Measurements from ENCODE around the gene ZNF236. TPM values are rescaled to one million over a fixed set of nuclear protein-coding genes. Genes with fewer than 3 reads are reported as not detected.
A peak's percentile ranks its signal among the peaks of the same experiment; 100 is the strongest.

ZNF236 gene
- total RNA-seq, 6 donors from 2014 or later: 9.0 to 27.2 (median 14.8) TPM

GRCh38 chr18:76801567-76802505 is 20.5 kb upstream of the ZNF236 start:
- Histone ChIP-seq H3K4me1 (peaks cover 15 to 16% (median 16%) of the 10 kb centered on the region in 4 donors), H3K36me3 (no peaks in the 10 kb centered on the region), H3K9me3 (no peaks in the 10 kb centered on the region), H3K4me3 (peak overlapping the region in 3 of 4 donors; percentile 1 to 36 (median 35)), H3K27ac (no peak overlapping the region), H3K27me3 (peaks cover 0 to 5% (median 4%) of the 10 kb centered on the region in 4 donors)
- TF ChIP-seq EP300 (IDR thresholded peaks at IDR 0.05): no peak
- TF ChIP-seq POLR2A (IDR thresholded peaks at IDR 0.05): no peak
- TF ChIP-seq POLR2AphosphoS5 (IDR thresholded peaks at IDR 0.05): no peak
- TF ChIP-seq CTCF (IDR thresholded peaks at IDR 0.05): peak; percentile 88 to 93 (median 90)
- peak; percentile 88 to 96 for ATAC-seq (ENCODE audit: low FRiP score in 2 of 2)
- 28% methylated on average over 45 to 59 of the region's 61 CpGs for WGBS, 2 donors
- DNase-seq: peak; percentile 53 to 95

- H3K9me3 ChIP-seq: no peaks in the 10 kb centered on the region
- peaks cover 0 to 3% (median 0%) of the 10 kb centered on the region in 4 donors for H3K36me3 ChIP-seq
- H3K4me1 ChIP-seq: peaks cover 15 to 16% (median 16%) of the 10 kb centered on the region in 4 donors
- no peak for TF ChIP-seq CTCF (IDR thresholded peaks at IDR 0.05)
- TF ChIP-seq EP300 (IDR thresholded peaks at IDR 0.05): no peak
- no peak for TF ChIP-seq POLR2AphosphoS5 (IDR thresholded peaks at IDR 0.05)
- no peak for TF ChIP-seq POLR2A (IDR thresholded peaks at IDR 0.05)
- no peak for ATAC-seq (ENCODE audit: low FRiP score in 2 of 2)
- WGBS, 2 donors: 35 to 44% methylated on average over 5 of the region's 5 CpGs
- DNase-seq: no peak
- H3K27me3 ChIP-seq: peaks cover 0 to 5% (median 4%) of the 10 kb centered on the region in 4 donors
- no peak overlapping the region for H3K27ac ChIP-seq
- no peak overlapping the region for H3K4me3 ChIP-seq
Observed at GRCh38 chr18:76803413-76803812, 18.9 kb upstream of the ZNF236 start.

GRCh38 chr18:76803814-76804213 is 18.5 kb upstream of the ZNF236 start:
- 3 to 5% methylated on average over 11 of the region's 11 CpGs for WGBS, 2 donors
- no peak overlapping the region for H3K27ac ChIP-seq
- peaks cover 0 to 3% (median 2%) of the 10 kb centered on the region in 4 donors for H3K36me3 ChIP-seq
- H3K27me3 ChIP-seq: peaks cover 0 to 5% (median 4%) of the 10 kb centered on the region in 4 donors
- ATAC-seq (ENCODE audit: low FRiP score in 2 of 2) (peak; percentile 52 to 75), DNase-seq (peak in 1 of 2 donors; percentile 46)
- peaks cover 15 to 16% (median 16%) of the 10 kb centered on the region in 4 donors for H3K4me1 ChIP-seq
- no peaks in the 10 kb centered on the region for H3K9me3 ChIP-seq
- TF ChIP-seq POLR2A (IDR thresholded peaks at IDR 0.05): no peak
- TF ChIP-seq CTCF (IDR thresholded peaks at IDR 0.05): peak; percentile 52 to 77 (median 63)
- TF ChIP-seq EP300 (IDR thresholded peaks at IDR 0.05): no peak
- no peak for TF ChIP-seq POLR2AphosphoS5 (IDR thresholded peaks at IDR 0.05)
- H3K4me3 ChIP-seq: no peak overlapping the region

GRCh38 chr18:76805221-76805620 is 17.1 kb upstream of the ZNF236 start:
- TF ChIP-seq POLR2A (IDR thresholded peaks at IDR 0.05): no peak
- TF ChIP-seq POLR2AphosphoS5 (IDR thresholded peaks at IDR 0.05): no peak
- TF ChIP-seq EP300 (IDR thresholded peaks at IDR 0.05): no peak
- TF ChIP-seq CTCF (IDR thresholded peaks at IDR 0.05): no peak
- Histone ChIP-seq H3K4me1 (peaks cover 15 to 16% (median 16%) of the 10 kb centered on the region in 4 donors), H3K27me3 (peaks cover 0 to 5% (median 4%) of the 10 kb centered on the region in 4 donors), H3K9me3 (no peaks in the 10 kb centered on the region), H3K27ac (no peak overlapping the region), H3K4me3 (no peak overlapping the region), H3K36me3 (peaks cover 0 to 3% (median 2%) of the 10 kb centered on the region in 4 donors)
- 71 to 72% methylated on average over 7 of the region's 7 CpGs for WGBS, 2 donors
- ATAC-seq (ENCODE audit: low FRiP score in 2 of 2) (no peak), DNase-seq (no peak)
